GM19193 (cell line): Measurements from ENCODE around the gene FES.

Experiments used
- POLR2A ChIP-seq: IDR thresholded peaks from 4 replicates; pipeline ENCODE4 v1.6.1; 2011; ENCODE audit not compliant: insufficient read depth, insufficient read length; ENCODE audit errors: extremely low read depth

FES gene

DNA sequence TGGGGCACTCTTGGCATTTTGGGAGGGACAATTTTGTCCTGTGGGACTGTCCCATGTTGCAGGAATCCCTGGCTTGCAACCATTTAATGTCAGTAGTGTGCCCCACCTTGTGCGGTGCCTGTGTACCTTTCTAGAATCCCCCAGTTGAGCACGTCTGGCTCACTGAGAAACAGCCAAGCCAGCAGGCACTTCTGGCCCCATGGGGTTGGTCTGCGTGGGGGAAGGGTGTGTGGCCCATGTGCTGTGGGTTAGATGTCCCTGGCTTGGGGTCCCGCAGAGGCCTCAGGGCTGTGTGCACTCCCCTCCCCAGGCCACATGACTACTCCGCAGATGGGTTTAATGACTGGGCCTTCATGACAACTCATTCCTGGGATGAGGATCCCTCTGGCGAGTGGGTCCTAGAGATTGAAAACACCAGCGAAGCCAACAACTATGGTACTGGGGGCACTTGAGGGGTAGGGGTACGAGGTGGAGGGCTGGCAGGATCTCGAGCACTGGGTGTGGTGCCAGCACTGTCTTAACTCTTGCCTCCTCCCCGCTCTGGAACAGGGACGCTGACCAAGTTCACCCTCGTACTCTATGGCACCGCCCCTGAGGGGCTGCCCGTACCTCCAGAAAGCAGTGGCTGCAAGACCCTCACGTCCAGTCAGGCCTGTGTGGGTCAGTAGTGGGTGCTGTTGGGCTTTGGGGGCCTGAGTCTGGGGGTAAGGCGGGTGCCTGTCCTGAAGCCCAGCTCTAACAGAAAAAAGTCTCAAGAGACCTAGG lies 3.7 kb upstream of the FES start:
- TF ChIP-seq POLR2A, result no peak

DNA sequence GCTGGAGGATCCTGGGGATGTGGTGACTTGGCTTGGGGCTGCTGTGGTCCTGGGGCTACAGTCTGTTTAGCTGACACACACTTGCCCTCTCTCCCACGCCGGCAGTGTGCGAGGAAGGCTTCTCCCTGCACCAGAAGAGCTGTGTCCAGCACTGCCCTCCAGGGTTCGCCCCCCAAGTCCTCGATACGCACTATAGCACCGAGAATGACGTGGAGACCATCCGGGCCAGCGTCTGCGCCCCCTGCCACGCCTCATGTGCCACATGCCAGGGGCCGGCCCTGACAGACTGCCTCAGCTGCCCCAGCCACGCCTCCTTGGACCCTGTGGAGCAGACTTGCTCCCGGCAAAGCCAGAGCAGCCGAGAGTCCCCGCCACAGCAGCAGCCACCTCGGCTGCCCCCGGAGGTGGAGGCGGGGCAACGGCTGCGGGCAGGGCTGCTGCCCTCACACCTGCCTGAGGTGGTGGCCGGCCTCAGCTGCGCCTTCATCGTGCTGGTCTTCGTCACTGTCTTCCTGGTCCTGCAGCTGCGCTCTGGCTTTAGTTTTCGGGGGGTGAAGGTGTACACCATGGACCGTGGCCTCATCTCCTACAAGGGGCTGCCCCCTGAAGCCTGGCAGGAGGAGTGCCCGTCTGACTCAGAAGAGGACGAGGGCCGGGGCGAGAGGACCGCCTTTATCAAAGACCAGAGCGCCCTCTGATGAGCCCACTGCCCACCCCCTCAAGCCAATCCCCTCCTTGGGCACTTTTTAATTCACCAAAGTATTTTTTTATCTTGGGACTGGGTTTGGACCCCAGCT lies 2.9 kb upstream of the FES start:
- no peak for TF ChIP-seq POLR2A

DNA sequence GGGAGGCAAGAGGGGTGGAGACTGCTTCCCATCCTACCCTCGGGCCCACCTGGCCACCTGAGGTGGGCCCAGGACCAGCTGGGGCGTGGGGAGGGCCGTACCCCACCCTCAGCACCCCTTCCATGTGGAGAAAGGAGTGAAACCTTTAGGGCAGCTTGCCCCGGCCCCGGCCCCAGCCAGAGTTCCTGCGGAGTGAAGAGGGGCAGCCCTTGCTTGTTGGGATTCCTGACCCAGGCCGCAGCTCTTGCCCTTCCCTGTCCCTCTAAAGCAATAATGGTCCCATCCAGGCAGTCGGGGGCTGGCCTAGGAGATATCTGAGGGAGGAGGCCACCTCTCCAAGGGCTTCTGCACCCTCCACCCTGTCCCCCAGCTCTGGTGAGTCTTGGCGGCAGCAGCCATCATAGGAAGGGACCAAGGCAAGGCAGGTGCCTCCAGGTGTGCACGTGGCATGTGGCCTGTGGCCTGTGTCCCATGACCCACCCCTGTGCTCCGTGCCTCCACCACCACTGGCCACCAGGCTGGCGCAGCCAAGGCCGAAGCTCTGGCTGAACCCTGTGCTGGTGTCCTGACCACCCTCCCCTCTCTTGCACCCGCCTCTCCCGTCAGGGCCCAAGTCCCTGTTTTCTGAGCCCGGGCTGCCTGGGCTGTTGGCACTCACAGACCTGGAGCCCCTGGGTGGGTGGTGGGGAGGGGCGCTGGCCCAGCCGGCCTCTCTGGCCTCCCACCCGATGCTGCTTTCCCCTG lies 2.2 kb upstream of the FES start:
- no peak for TF ChIP-seq POLR2A

DNA sequence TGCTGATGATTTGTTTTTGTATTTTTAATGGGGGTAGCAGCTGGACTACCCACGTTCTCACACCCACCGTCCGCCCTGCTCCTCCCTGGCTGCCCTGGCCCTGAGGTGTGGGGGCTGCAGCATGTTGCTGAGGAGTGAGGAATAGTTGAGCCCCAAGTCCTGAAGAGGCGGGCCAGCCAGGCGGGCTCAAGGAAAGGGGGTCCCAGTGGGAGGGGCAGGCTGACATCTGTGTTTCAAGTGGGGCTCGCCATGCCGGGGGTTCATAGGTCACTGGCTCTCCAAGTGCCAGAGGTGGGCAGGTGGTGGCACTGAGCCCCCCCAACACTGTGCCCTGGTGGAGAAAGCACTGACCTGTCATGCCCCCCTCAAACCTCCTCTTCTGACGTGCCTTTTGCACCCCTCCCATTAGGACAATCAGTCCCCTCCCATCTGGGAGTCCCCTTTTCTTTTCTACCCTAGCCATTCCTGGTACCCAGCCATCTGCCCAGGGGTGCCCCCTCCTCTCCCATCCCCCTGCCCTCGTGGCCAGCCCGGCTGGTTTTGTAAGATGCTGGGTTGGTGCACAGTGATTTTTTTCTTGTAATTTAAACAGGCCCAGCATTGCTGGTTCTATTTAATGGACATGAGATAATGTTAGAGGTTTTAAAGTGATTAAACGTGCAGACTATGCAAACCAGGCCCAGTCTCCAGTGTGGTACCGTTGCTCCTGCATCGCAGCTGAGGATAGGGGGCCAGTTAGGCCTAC lies 1.4 kb upstream of the FES start:
- TF ChIP-seq POLR2A, result no peak

DNA sequence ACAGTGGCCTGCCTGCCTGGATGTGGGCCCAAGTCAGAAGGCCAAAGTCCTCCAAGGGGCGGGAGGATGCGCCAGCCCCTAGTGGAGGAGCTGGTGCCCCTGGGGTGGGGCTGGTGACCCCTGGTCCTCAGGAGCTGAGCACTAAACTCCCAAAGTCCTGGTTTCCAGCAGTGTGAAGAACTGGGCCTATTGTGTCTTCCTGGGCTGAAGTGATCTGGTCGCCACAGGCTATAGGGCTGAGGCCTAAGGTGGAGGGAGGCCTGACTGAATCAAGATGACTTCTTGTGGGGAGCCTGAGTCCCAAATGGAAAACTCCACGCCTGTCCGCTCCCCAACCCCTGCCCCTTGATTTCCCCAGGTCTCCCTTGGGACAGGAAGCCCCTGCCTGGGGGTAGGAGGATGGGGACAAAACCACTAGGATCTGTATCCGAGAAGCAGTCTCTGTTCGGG lies 753 bp upstream of the FES start:
- TF ChIP-seq POLR2A, result no peak

DNA sequence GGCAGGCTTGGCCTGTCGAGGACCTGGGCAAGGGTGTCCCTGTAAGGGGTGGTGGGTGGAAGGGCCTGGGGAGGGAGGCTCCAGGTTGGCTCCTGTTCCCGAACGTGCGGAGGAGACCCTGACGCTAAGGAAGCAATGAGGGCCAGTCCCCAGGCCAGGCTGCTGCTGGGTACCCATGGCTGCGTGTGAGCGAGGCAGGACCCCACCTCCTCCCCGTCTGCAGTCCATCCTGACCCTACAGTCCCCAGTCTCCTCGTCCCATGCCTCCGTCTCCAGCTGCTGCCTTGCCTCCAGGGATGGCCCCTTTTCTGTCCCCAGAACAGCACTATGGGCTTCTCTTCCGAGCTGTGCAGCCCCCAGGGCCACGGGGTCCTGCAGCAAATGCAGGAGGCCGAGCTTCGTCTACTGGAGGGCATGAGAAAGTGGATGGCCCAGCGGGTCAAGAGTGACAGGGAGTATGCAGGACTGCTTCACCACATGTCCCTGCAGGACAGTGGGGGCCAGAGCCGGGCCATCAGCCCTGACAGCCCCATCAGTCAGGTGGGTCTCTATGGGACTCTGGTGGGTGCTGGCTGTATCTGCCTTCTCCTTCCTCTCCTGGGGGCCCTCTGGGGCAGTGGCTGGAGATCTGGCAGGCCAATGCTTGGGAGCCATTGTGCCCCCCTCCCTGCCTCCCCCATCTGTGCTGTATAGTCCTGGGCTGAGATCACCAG lies 571 bp downstream of the FES start:
- no peak for TF ChIP-seq POLR2A

DNA sequence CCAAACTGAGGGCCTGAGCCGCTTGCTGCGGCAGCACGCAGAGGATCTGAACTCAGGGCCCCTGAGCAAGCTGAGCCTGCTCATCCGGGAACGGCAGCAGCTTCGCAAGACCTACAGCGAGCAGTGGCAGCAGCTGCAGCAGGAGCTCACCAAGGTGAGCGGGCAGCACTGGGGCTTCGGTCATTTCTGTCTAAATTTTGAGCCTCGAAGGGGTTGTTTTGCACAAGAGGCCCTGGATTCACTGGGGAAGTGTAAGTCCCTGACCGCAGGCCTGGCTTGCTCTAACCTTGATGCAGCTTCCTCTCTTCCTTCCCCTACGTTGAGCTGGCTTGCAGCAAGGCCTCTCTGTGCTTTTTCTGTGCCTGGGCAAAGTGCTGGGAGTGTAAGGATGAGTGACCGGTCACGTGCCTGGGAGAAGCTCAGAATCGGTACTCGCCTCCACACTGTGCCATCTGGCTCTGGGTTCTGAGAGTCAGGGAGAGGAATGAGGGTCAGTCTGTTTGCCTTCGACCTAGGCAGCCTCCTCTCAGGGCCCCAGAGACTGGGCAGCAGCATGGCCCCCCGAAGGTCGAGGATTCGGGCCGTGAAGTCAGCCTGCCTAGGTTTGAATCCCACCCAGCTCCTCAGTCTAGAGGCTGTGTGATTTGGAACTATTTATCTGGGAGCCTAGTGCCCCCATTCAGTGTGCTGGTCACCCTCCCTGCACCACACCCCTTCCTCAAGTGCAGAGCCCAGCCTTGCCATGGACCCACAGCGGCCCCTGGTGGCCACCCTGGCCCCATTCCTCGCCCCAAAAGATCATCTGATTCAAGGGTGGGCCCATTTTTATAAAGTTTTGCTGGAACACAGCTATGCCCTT lies 1.4 kb downstream of the FES start:
- no peak for TF ChIP-seq POLR2A

DNA sequence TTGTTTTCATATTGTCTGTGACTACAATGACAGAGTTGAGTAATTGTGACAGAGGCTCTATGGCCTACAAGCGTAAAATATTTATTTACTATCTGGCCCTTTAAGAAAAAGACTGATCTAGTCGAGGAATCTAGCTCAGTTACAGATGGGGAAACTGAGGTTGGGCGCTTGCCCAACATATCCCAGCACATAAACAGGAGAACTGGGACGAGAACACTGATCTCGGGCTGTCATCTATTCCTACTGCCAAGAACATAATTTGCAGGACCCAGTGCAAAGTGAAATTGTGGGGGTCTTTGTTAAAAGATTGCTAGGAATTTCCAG lies 1.9 kb downstream of the FES start:
- TF ChIP-seq POLR2A, result no peak

DNA sequence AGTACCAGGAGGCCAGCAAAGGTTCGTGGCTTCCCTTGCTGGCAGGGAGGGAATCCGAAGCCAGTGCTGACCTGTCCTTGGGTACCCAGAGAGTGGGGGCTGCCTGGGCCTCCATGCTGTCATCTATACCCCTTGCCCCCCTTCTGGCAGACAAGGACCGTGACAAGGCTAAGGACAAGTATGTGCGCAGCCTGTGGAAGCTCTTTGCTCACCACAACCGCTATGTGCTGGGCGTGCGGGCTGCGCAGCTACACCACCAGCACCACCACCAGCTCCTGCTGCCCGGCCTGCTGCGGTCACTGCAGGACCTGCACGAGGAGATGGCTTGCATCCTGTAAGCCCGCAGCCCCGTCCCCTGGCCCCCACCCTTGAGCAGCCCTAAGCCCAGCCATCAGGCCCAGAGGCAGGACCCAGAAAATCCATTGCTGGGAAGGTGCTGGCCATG lies 2.8 kb downstream of the FES start:
- no peak for TF ChIP-seq POLR2A

DNA sequence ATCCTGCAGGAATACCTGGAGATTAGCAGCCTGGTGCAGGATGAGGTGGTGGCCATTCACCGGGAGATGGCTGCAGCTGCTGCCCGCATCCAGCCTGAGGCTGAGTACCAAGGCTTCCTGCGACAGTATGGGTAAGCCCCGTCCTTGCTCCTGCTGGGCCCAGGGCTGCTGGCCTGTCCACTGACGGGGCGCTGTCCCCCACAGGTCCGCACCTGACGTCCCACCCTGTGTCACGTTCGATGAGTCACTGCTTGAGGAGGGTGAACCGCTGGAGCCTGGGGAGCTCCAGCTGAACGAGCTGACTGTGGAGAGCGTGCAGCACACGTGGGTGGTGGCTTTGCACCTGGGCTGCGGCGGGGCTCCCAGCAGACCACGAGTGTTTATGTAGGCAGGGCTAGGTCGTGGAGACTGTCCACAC lies 5.0 kb downstream of the FES start:
- TF ChIP-seq POLR2A, result no peak

DNA sequence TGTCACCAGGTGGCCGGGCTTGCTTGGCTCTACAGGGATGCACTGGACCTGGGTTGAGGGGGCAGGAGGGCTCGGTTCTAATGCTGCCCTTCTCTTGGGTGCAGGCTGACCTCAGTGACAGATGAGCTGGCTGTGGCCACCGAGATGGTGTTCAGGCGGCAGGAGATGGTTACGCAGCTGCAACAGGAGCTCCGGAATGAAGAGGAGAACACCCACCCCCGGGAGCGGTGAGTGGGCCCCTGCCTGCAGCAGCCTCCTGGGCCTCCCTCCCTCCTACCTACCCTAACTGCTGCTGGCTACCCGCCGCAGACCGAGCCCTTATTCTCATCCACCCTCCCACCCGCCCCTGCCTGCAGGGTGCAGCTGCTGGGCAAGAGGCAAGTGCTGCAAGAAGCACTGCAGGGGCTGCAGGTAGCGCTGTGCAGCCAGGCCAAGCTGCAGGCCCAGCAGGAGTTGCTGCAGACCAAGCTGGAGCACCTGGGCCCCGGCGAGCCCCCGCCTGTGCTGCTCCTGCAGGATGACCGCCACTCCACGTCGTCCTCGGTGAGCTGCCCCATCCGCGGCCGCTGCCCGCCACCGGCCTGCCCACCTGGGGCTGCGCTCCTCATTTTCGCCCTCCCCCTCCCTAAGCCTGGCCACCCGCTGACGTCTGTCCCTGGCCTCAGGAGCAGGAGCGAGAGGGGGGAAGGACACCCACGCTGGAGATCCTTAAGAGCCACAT lies 5.6 kb downstream of the FES start:
- TF ChIP-seq POLR2A, result no peak

DNA sequence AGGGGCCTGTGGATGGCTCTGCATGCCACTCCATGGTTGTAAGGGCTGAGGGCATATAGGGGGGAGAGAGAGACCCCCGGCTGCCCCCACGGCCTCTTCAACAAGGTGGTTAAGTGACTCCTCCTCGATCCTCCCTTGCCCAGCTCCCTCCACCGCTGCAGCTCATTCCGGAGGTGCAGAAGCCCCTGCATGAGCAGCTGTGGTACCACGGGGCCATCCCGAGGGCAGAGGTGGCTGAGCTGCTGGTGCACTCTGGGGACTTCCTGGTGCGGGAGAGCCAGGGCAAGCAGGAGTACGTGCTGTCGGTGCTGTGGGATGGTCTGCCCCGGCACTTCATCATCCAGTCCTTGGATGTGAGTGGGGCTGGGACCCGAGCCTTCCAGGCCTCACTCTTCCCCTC lies 6.5 kb downstream of the FES start:
- TF ChIP-seq POLR2A, result no peak
